DMS53 treated with DMSO at 0.1 percent for 48 hours (cell line): ENCODE measurements around the gene C1QTNF2.

ENCODE experiments used
- DNase-seq: peaks from one replicate; lab custom pipeline; 2025; ENCODE audit not compliant: unreplicated experiment; lab: John Stamatoyannopoulos, UW

C1QTNF2 gene

GRCh38 chr5:160306696-160307095 is 63.7 kb downstream of the C1QTNF2 start:
- no peak for DNase-seq

GRCh38 chr5:160305319-160305718 is 65.1 kb downstream of the C1QTNF2 start:
- no peak for DNase-seq

- DNase-seq, result no peak
These were observed 66.7 kb downstream of the C1QTNF2 start for GRCh38 chr5:160303690-160304089.

- no peak for DNase-seq
These were observed 72.2 kb downstream of the C1QTNF2 start for GRCh38 chr5:160298189-160298588.

- no peak for DNase-seq
These were observed 72.7 kb downstream of the C1QTNF2 start for GRCh38 chr5:160297776-160298175.
